OCI-LY3 (cell line): ENCODE data around the gene SMYD1.

ENCODE experiments used
- CTCF ChIP-seq: fragments of 200-600, 300-600 bp; sonication (generic); IDR thresholded peaks from 2 replicates; pipeline ENCODE4 v1.5.1; 2014; ENCODE audit warnings: antibody characterized with exemption, low read length, low read depth
- EZH2phosphoT487 ChIP-seq: fragments of 200-600 bp; shearing (Covaris generic); IDR thresholded peaks from 2 replicates; pipeline ENCODE4 v1.6.1; 2018; ENCODE audit warnings: antibody characterized with exemption, mixed run types, low read depth

- TF ChIP-seq CTCF (no peak), EZH2phosphoT487 (no peak)
Observed at GRCh38 chr2:88127638-88127887, 59.9 kb downstream of the SMYD1 start.
